HepG2 (cell line): ENCODE data around the gene ARL11. TPM values are rescaled to one million over a fixed set of nuclear protein-coding genes. Genes with fewer than 3 reads are reported as not detected.

Experiments
- ATAC-seq: fragments of 200-7000 bp; cut with Tn5 transposase; 3 replicates; pipeline ENCODE4 v1.9.1; 2020; ENCODE audit warnings: mild to moderate bottlenecking, moderate library complexity
- BruUV-seq: library from RNA; stranded (reverse); fragments of 400-500 nt; replicated peaks from 2 replicates; lab custom pipeline; 2021; lab: Mats Ljungman, UMichigan
- CTCF ChIA-PET: fragments of 300-600 bp; formaldehyde crosslinking; extraction: SDS; loops from one replicate; lab custom pipeline; 2021; ENCODE audit warnings: low total read pairs, inconsistent platforms, low intra/inter-chr PET ratio; lab: Yijun Ruan, JAX
- POLR2A ChIA-PET: fragments of 350-600 bp; sonication (Branson Sonifier 250); formaldehyde crosslinking; loops from one replicate; lab custom pipeline; 2020; ENCODE audit warnings: antibody characterized with exemption, inconsistent platforms; lab: Yijun Ruan, JAX
- DNase-seq: peaks from one replicate; pipeline ENCODE4 v3.0.0-alpha.2; 2015; ENCODE audit warnings: low spot score
- FAIRE-seq: peaks from 3 replicates; lab custom pipeline; 2011; peaks lifted over from hg19 to GRCh38; lab: Jason Lieb, UNC
- H2AFZ ChIP-seq: one replicate; pipeline ENCODE4 v1.6.1; 2011; ENCODE audit warnings: low read length, inconsistent platforms
- H3K27ac ChIP-seq: fragments of 300-600 bp; 3 replicates; pipeline ENCODE4 v1.8.0; 2011; ENCODE audit warnings: mixed run types, mild to moderate bottlenecking, mixed read lengths, low read length, inconsistent platforms; ENCODE audit not compliant: insufficient read depth; ENCODE audit errors: extremely low read length
- H3K27me3 ChIP-seq, 2 experiments: fragments of 200-600 bp in 1 of 2; 2 replicates in 1 of 2; 3 replicates in 1 of 2; pipeline versions ENCODE4 v1.6.0 to v1.8.0; 2011; ENCODE audit warnings: low read length in 2 of 2, mild to moderate bottlenecking in 2 of 2, moderate library complexity in 2 of 2, inconsistent platforms in 1 of 2; ENCODE audit not compliant: insufficient read depth in 2 of 2, control insufficient read depth in 1 of 2
- H3K36me3 ChIP-seq, 2 experiments: fragments of 200-600 bp in 1 of 2; replicated peaks in 1 of 2; 2 replicates in 1 of 2; 3 replicates in 1 of 2; pipeline versions ENCODE4 v1.5.1 to v1.8.0; 2011; ENCODE audit warnings: low read length in 2 of 2, inconsistent platforms in 1 of 2; ENCODE audit not compliant: insufficient read depth in 2 of 2, control insufficient read depth in 1 of 2
- H3K4me1 ChIP-seq: 2 replicates; pipeline ENCODE4 v1.5.1; 2012; ENCODE audit warnings: low read length, inconsistent platforms; ENCODE audit not compliant: insufficient read depth
- H3K4me2 ChIP-seq: 2 replicates; pipeline ENCODE4 v1.6.0; 2011; ENCODE audit warnings: low read depth, low read length, inconsistent platforms
- H3K4me3 ChIP-seq, 3 experiments: fragments of 200-600 bp in 1 of 3; sonication (generic), shearing (Covaris generic) in 1 of 3; replicated peaks in 1 of 3; 2 replicates each; pipeline ENCODE4 v1.5.1; 2011 to 2016; ENCODE audit warnings: low read length in 3 of 3, inconsistent platforms in 2 of 3, low read depth in 2 of 3, mild to moderate bottlenecking in 2 of 3, control low read depth in 1 of 3, mixed read lengths in 1 of 3; ENCODE audit not compliant: insufficient read depth in 1 of 3
- H3K79me2 ChIP-seq: one replicate; pipeline ENCODE4 v1.6.1; 2011; ENCODE audit warnings: low read length, inconsistent platforms; ENCODE audit not compliant: insufficient read depth
- H3K9ac ChIP-seq: 2 replicates; pipeline ENCODE4 v1.6.0; 2011; ENCODE audit warnings: mild to moderate bottlenecking, low read depth, low read length, inconsistent platforms; ENCODE audit not compliant: insufficient read depth
- H3K9me3 ChIP-seq: 2 replicates; pipeline ENCODE4 v1.5.1; 2012; ENCODE audit warnings: mild to moderate bottlenecking, low read length
- H4K20me1 ChIP-seq: 2 replicates; pipeline ENCODE4 v1.6.0; 2011; ENCODE audit warnings: inconsistent platforms, mild to moderate bottlenecking, low read length, moderate library complexity; ENCODE audit not compliant: insufficient read depth
- ARID2 ChIP-seq: sonication (generic); formaldehyde crosslinking; IDR thresholded peaks from 2 replicates; pipeline ENCODE4 v1.8.1; 2022; ENCODE audit warnings: mild to moderate bottlenecking, missing genetic modification reagents, borderline replicate concordance
- CC2D1A ChIP-seq: sonication (generic); formaldehyde crosslinking; IDR thresholded peaks from 2 replicates; pipeline ENCODE4 v1.8.1; 2023; ENCODE audit warnings: mild to moderate bottlenecking, missing genetic modification reagents
- CEBPZ ChIP-seq: IDR thresholded peaks from 2 replicates; pipeline ENCODE4 v1.6.1; 2012; ENCODE audit warnings: low read length, improper control_type of control experiment
- DZIP1 ChIP-seq: sonication (generic); formaldehyde crosslinking; IDR thresholded peaks from 2 replicates; pipeline ENCODE4 v1.5.0; 2020; ENCODE audit warnings: mild to moderate bottlenecking, missing genetic modification reagents
- HNRNPUL1 ChIP-seq: fragments of 200-400 bp; formaldehyde crosslinking; IDR thresholded peaks from 2 replicates; pipeline ENCODE4 v1.6.1; 2017; ENCODE audit warnings: low read depth, mild to moderate bottlenecking, low read length, moderate library complexity
- KLF15 ChIP-seq: sonication (generic); formaldehyde crosslinking; IDR thresholded peaks from 2 replicates; pipeline ENCODE4 v1.8.1; 2023; ENCODE audit warnings: borderline replicate concordance, mild to moderate bottlenecking, inconsistent platforms, missing genetic modification reagents, mixed read lengths
- MED8 ChIP-seq: sonication (generic); formaldehyde crosslinking; IDR thresholded peaks from 2 replicates; pipeline ENCODE4 v1.8.1; 2023; ENCODE audit warnings: mild to moderate bottlenecking, missing genetic modification reagents; ENCODE audit not compliant: insufficient replicate concordance
- PTBP1 ChIP-seq: fragments of 200-400 bp; formaldehyde crosslinking; IDR thresholded peaks from 2 replicates; pipeline ENCODE4 v1.6.1; 2018; ENCODE audit warnings: low read length, low read depth; ENCODE audit not compliant: poor library complexity, severe bottlenecking
- REXO4 ChIP-seq: sonication (generic); formaldehyde crosslinking; IDR thresholded peaks from 2 replicates; pipeline ENCODE4 v1.8.0; 2022; ENCODE audit warnings: missing genetic modification reagents, mild to moderate bottlenecking, borderline replicate concordance
- SIX1 ChIP-seq: sonication (generic); formaldehyde crosslinking; IDR thresholded peaks from 2 replicates; pipeline ENCODE4 v1.4.0; 2020; ENCODE audit warnings: missing genetic modification reagents, borderline replicate concordance
- SNAPC2 ChIP-seq: sonication (generic); formaldehyde crosslinking; IDR thresholded peaks from 2 replicates; pipeline ENCODE4 v1.8.1; 2022; ENCODE audit warnings: mild to moderate bottlenecking, missing genetic modification reagents
- SNRNP70 ChIP-seq: fragments of 200-400 bp; formaldehyde crosslinking; IDR thresholded peaks from 2 replicates; pipeline ENCODE4 v1.6.1; 2017; ENCODE audit warnings: mild to moderate bottlenecking, low read depth, low read length, moderate library complexity
- SRSF1 ChIP-seq: fragments of 200-400 bp; formaldehyde crosslinking; optimal IDR thresholded peaks from 2 replicates; pipeline ENCODE3; 2017; ENCODE audit warnings: mild to moderate bottlenecking, low read depth, low read length, moderate library complexity
- XBP1 ChIP-seq: sonication (generic); formaldehyde crosslinking; IDR thresholded peaks from 2 replicates; pipeline ENCODE4 v1.5.0; 2020; ENCODE audit warnings: missing genetic modification reagents
- ZC3H4 ChIP-seq: sonication (generic); formaldehyde crosslinking; IDR thresholded peaks from 2 replicates; pipeline ENCODE4 v1.4.0; 2020; ENCODE audit warnings: missing genetic modification reagents, borderline replicate concordance
- ZKSCAN1 ChIP-seq: fragments of 150-350 bp; IDR thresholded peaks from 2 replicates; pipeline ENCODE4 v1.6.1; 2014; ENCODE audit warnings: low read length
- ZNF121 ChIP-seq: sonication (generic); formaldehyde crosslinking; IDR thresholded peaks from 2 replicates; pipeline ENCODE4 v1.5.0; 2020; ENCODE audit warnings: mild to moderate bottlenecking, missing genetic modification reagents
- ZNF180 ChIP-seq: sonication (generic); formaldehyde crosslinking; IDR thresholded peaks from 2 replicates; pipeline ENCODE4 v1.4.0; 2020; ENCODE audit warnings: low read depth, missing genetic modification reagents, borderline replicate concordance
- ZSCAN22 ChIP-seq: sonication (generic); formaldehyde crosslinking; IDR thresholded peaks from 2 replicates; pipeline ENCODE4 v1.4.0; 2020; ENCODE audit warnings: mild to moderate bottlenecking, missing genetic modification reagents
- WGBS: methylation state at CpG from one replicate; pipeline ENCODE4 v1.1.6; 2017; ENCODE audit warnings: low lambda C conversion rate; 5-methylcytosine and 5-hydroxymethylcytosine counted together
- in situ Hi-C: cut with HindIII; loops from 2 replicates; pipeline ENCODE4 v1.10.0; 2017; ENCODE audit warnings: low pct_unique_long_range_greater_than_20kb; ENCODE audit not compliant: extremely low pct_ligation_motif_present
- intact Hi-C: fragments of 100-400 bp; cut with micrococcal nuclease; formaldehyde crosslinking; loops from one replicate; pipeline ENCODE4 v1.10.0; 2022; ENCODE audit not compliant: unreplicated experiment
- polyA plus RNA-seq, 8 experiments: library from polyadenylated mRNA; depleted of rRNA in 3 of 8; stranded (reverse) in 7 of 8; unstranded in 1 of 8; fragments of >200 nt; fragmentation: Illumina TruSeq in 4 of 8; extraction: Trizol in 4 of 8; gene quantifications; 2 replicates each; pipeline versions ENCODE4 v1.2.1 to v1.2.3, GENCODE V29; 2011 to 2016; ENCODE audit warnings: low read depth in 4 of 8, missing spikeins in 1 of 8, mixed read lengths in 1 of 8; ENCODE audit not compliant: insufficient read depth in 1 of 8
- total RNA-seq, 5 experiments: library from RNA; depleted of rRNA; stranded (reverse); fragments of >200 nt; fragmentation: Illumina TruSeq; extraction: Trizol; gene quantifications; 2 replicates each; pipeline ENCODE4 v1.2.3, GENCODE V29; 2016; ENCODE audit warnings: low read depth in 1 of 5

Gene ARL11
- total and polyA plus RNA-seq, 2 of the 13 experiments (the other 11 are each of a cell fraction or from before 2014, with no cell fraction given) = 0.04 to 0.22 TPM

- no peak overlapping the region for H3K27ac ChIP-seq
- TF ChIP-seq SNRNP70 = no peak
- no peak for TF ChIP-seq SRSF1
- TF ChIP-seq ZNF121 (CRISPR knock-in tag) = no peak
- no peak for TF ChIP-seq ZC3H4
- no peak for TF ChIP-seq CEBPZ
- no peak for TF ChIP-seq ZNF180 (CRISPR knock-in tag)
- TF ChIP-seq REXO4 = no peak
- TF ChIP-seq CC2D1A (CRISPR knock-in tag) = no peak
- no peak for TF ChIP-seq KLF15 (CRISPR knock-in tag)
- no peak for TF ChIP-seq ZKSCAN1
- TF ChIP-seq SNAPC2 (CRISPR knock-in tag) = no peak
- no peak for TF ChIP-seq PTBP1
- no peak for TF ChIP-seq HNRNPUL1
- TF ChIP-seq DZIP1 (CRISPR knock-in tag) = no peak
- TF ChIP-seq MED8 (CRISPR knock-in tag) = no peak
- TF ChIP-seq ZSCAN22 (CRISPR knock-in tag) = no peak
- TF ChIP-seq ARID2 (CRISPR knock-in tag) = no peak
- TF ChIP-seq SIX1 (CRISPR knock-in tag) = no peak
- no peak for TF ChIP-seq XBP1 (CRISPR knock-in tag)
- ChIA-PET CTCF (no interaction called here), POLR2A (interaction anchor here (1.1 kb wide), 1 partner anchor 10 kb away, joined by 3 read pairs; no protein-coding TSS in a partner anchor)
- no peak for FAIRE-seq
- no peaks in the 10 kb centered on the region for H3K9me3 ChIP-seq
- H3K4me3 ChIP-seq = no peak overlapping the region
- H3K79me2 ChIP-seq = peaks cover 55% of the 10 kb centered on the region
- 98% methylated on average over 4 of the region's 4 CpGs for WGBS
- no peaks in the 10 kb centered on the region for H3K27me3 ChIP-seq
- no peak for DNase-seq
- intact Hi-C loops = no loop called here
- peaks cover 5 to 29% of the 10 kb centered on the region in 2 experiments; a peak in 4 of 5 replicates for H3K36me3 ChIP-seq
- in situ Hi-C loops = no loop called here
- no peak overlapping the region for H2AFZ ChIP-seq
- no peak for ATAC-seq
- no peak overlapping the region for H3K9ac ChIP-seq
- H3K4me1 ChIP-seq = peaks cover 12% of the 10 kb centered on the region
- H4K20me1 ChIP-seq = peaks cover 17% of the 10 kb centered on the region
- no TSS peak for BruUV-seq
- no peak overlapping the region for H3K4me2 ChIP-seq
Observed at GRCh38 chr13:49681842-49682435, 53.6 kb downstream of the ARL11 start.
